Measurements from ENCODE around the gene SLC35B3. TPM values are rescaled to one million over a fixed set of nuclear protein-coding genes. Genes with fewer than 3 reads are reported as not detected.
"Not testable (repeated sequence)": the region's sequence is repeated elsewhere in the genome, so short reads cannot be mapped to it uniquely, and the experiment has no call there.

The SLC35B3 gene
- total RNA-seq, 4 donors from 2014 or later, result 6.0 to 13.9 (median 11.2) TPM

- DNase-seq, result no peak
- TF ChIP-seq CTCF (IDR thresholded peaks at IDR 0.05) (no peak), POLR2A (IDR thresholded peaks at IDR 0.05) (no peak)
- no peaks in the 10 kb centered on the region for H3K9me3 ChIP-seq
- peak overlapping the region; percentile 88 to 94 (median 94) for H3K27ac ChIP-seq
- H3K36me3 ChIP-seq, result peaks cover 0 to 3% (median 0%) of the 10 kb centered on the region in 3 donors
- intact Hi-C loops (cut with DNase I), result no loop called here
- peak overlapping the region; percentile 90 to 100 (median 93) for H3K4me3 ChIP-seq
- H3K4me1 ChIP-seq, result peaks cover 4 to 39% (median 10%) of the 10 kb centered on the region in 3 donors
- 2 to 3% methylated on average over 6 to 8 of the region's 8 CpGs for WGBS, 2 donors
- H3K27me3 ChIP-seq, result no peaks in the 10 kb centered on the region
Measured at GRCh38 chr6:8434727-8435092, 635 bp downstream of the SLC35B3 start.

- no peaks in the 10 kb centered on the region for H3K9me3 ChIP-seq
- peaks cover 0 to 20% (median 0%) of the 10 kb centered on the region in 3 donors for H3K36me3 ChIP-seq
- no peak overlapping the region for H3K27ac ChIP-seq
- DNase-seq, result no peak
- peaks cover 4 to 39% (median 10%) of the 10 kb centered on the region in 3 donors for H3K4me1 ChIP-seq
- intact Hi-C loops (cut with DNase I), result no loop called here
- no peak overlapping the region for H3K4me3 ChIP-seq
- TF ChIP-seq CTCF (IDR thresholded peaks at IDR 0.05) (no peak), POLR2A (IDR thresholded peaks at IDR 0.05) (no peak)
- WGBS, 2 donors, result 83 to 84% methylated on average over 2 of the region's 2 CpGs
- no peaks in the 10 kb centered on the region for H3K27me3 ChIP-seq
Measured at GRCh38 chr6:8432614-8433013, 2.7 kb downstream of the SLC35B3 start.

- DNase-seq, result no peak
- Histone ChIP-seq H3K4me1 (peaks cover 4 to 26% (median 10%) of the 10 kb centered on the region in 3 donors), H3K36me3 (peaks cover 0 to 48% (median 5%) of the 10 kb centered on the region in 3 donors), H3K4me3 (no peak overlapping the region), H3K9me3 (no peaks in the 10 kb centered on the region), H3K27me3 (no peaks in the 10 kb centered on the region), H3K27ac (no peak overlapping the region)
- 86 to 89% methylated on average over 2 of the region's 2 CpGs for WGBS, 2 donors
- no peak for TF ChIP-seq CTCF (IDR thresholded peaks at IDR 0.05)
- TF ChIP-seq POLR2A (IDR thresholded peaks at IDR 0.05), result no peak
- intact Hi-C loops (cut with DNase I), result no loop called here
Measured at GRCh38 chr6:8429821-8430220, 5.5 kb downstream of the SLC35B3 start.

GRCh38 chr6:8426544-8426943, 8.8 kb downstream of the SLC35B3 start:
- H3K4me1 ChIP-seq, result not testable (repeated sequence)
- peaks cover 0 to 74% (median 5%) of the 10 kb centered on the region in 3 donors for H3K36me3 ChIP-seq
- 83 to 97% methylated on average over 2 of the region's 2 CpGs for WGBS, 2 donors

GRCh38 chr6:8420031-8420588, 15.2 kb downstream of the SLC35B3 start:
- Histone ChIP-seq H3K27ac (no peak overlapping the region), H3K9me3 (no peaks in the 10 kb centered on the region), H3K27me3 (no peaks in the 10 kb centered on the region), H3K36me3 (peaks cover 9 to 92% (median 10%) of the 10 kb centered on the region in 3 donors), H3K4me3 (no peak overlapping the region), H3K4me1 (no peaks in the 10 kb centered on the region)
- 93 to 95% methylated on average over 3 of the region's 3 CpGs for WGBS, 2 donors
- no peak for TF ChIP-seq POLR2A (IDR thresholded peaks at IDR 0.05)
- TF ChIP-seq CTCF (IDR thresholded peaks at IDR 0.05), result no peak
- intact Hi-C loops (cut with DNase I), result no loop called here
- DNase-seq, result no peak

More at GRCh38 chr6:8426544-8426943, 8.8 kb downstream of the SLC35B3 start:
- H3K27ac ChIP-seq; H3K9me3 ChIP-seq; H3K27me3 ChIP-seq; intact Hi-C loops (cut with DNase I); DNase-seq; H3K4me3 ChIP-seq: not testable (repeated sequence)

- TF ChIP-seq CTCF (IDR thresholded peaks at IDR 0.05) (no peak), POLR2A (IDR thresholded peaks at IDR 0.05) (no peak)
- 88 to 90% methylated on average over 1 to 2 of the region's 2 CpGs for WGBS, 2 donors
- H3K4me3 ChIP-seq, result no peak overlapping the region
- no peak for DNase-seq
- H3K27me3 ChIP-seq, result no peaks in the 10 kb centered on the region
- intact Hi-C loops (cut with DNase I), result no loop called here
- H3K4me1 ChIP-seq, result no peaks in the 10 kb centered on the region
- peaks cover 9 to 99% (median 19%) of the 10 kb centered on the region in 3 donors for H3K36me3 ChIP-seq
- H3K27ac ChIP-seq, result no peak overlapping the region
- no peaks in the 10 kb centered on the region for H3K9me3 ChIP-seq
Measured at GRCh38 chr6:8415913-8416312, 19.4 kb downstream of the SLC35B3 start.

Measured in esophagus squamous epithelium (tissue), 5 donors.